Glutamatergic neuron (in vitro differentiated cells): Measurements from ENCODE around the gene METRN. TPM values are rescaled to one million over a fixed set of nuclear protein-coding genes. Genes with fewer than 3 reads are reported as not detected.

Source experiments
- DNase-seq: peaks from one replicate; pipeline ENCODE4 v3.0.0; 2022
- H3K27ac Mint-ChIP-seq: one replicate; pipeline ENCODE4 v1.8.0; 2020; ENCODE audit warnings: mild to moderate bottlenecking, mixed read lengths, inconsistent platforms; ENCODE audit not compliant: unreplicated experiment
- H3K27me3 Mint-ChIP-seq: one replicate; pipeline ENCODE4 v1.8.0; 2020; ENCODE audit warnings: mild to moderate bottlenecking, moderate library complexity, mixed read lengths, inconsistent platforms; ENCODE audit not compliant: unreplicated experiment
- H3K36me3 Mint-ChIP-seq: one replicate; pipeline ENCODE4 v1.8.0; 2020; ENCODE audit warnings: mild to moderate bottlenecking, mixed read lengths, inconsistent platforms; ENCODE audit not compliant: unreplicated experiment
- H3K4me1 Mint-ChIP-seq: one replicate; pipeline ENCODE4 v1.8.0; 2020; ENCODE audit warnings: mild to moderate bottlenecking, low read depth, mixed read lengths, inconsistent platforms; ENCODE audit not compliant: unreplicated experiment
- H3K4me3 Mint-ChIP-seq: one replicate; pipeline ENCODE4 v1.8.0; 2020; ENCODE audit warnings: mild to moderate bottlenecking, mixed read lengths, inconsistent platforms; ENCODE audit not compliant: unreplicated experiment
- H3K9me3 Mint-ChIP-seq: one replicate; pipeline ENCODE4 v1.8.0; 2020; ENCODE audit warnings: mild to moderate bottlenecking, moderate library complexity, mixed read lengths, inconsistent platforms; ENCODE audit not compliant: unreplicated experiment
- CTCF ChIP-seq: fragments of 200-600 bp; sonication (generic); IDR thresholded peaks from one replicate; pipeline ENCODE4 v1.5.0; 2021; ENCODE audit not compliant: partially characterized antibody, unreplicated experiment
- total RNA-seq: library from RNA; stranded (reverse); fragmentation: NEBNext Ultra II Directional; extraction: Animal tissue kit (Norgen Biotek cat#: 25700); gene quantifications from one replicate; pipeline ENCODE4 v1.2.1, GENCODE V29; 2021; ENCODE audit not compliant: unreplicated experiment

The METRN gene
- total RNA-seq, 1 donor from 2014 or later = 134 TPM

DNA sequence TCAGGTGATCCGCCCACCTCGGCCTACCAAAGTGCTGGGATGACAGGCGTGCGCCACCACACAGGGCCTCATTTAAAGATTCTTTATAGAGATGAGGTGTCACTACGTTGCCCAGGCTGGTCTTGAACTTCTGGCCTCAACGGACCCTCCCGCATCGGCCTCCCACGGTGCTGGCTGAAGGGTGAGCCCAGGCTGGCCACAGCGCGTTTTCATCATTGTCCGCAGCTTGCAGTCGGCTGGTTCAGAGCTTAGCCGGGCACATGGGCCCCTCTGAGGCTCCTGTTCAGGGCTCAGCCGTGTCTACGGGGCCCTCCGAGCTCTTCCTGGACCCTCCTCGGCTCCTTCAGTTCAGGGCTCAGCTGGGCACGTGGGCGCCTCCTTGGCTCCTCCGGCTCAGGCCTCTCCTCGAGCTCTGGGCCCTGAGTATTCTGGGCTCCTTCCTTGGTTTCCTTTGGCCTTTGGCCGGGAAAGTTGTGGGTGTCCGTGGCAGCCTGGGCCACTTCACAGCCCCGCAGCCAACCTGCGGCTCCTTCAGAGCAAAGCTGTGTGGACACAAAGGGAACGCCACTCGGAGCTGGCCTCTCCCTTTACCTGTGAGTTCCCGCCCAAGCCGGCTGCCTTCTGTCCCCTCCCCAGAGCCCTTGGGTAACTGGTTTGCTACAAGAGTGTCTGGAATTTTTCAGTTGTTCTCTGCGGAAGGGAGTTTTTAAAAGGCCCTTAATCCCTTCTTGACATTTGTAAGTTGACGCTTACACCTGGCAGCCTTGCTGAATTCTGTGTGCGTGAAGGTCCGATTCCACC lies 44.4 kb downstream of the METRN start:
- H3K4me3 Mint-ChIP-seq = no peak overlapping the region

DNA sequence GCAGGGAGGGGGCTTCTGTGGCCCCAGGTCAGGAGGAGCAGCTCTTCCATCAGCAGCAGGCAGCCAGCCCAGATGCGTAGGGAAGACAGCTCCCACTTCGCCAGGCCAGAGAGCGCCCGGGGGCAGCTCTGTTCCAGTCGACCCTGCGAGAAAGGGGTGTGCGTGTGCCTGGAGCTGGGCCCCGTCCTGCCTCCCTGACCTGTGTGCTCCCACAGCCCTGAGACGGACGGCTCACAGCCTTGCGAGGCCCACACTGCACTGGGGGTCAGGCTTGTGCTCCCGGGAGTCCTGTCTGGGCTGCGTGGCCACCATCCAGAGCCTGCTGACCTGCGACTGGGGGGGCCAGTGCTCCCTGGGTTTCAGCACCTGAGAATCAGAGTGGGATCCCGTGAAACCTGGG lies 45.1 kb downstream of the METRN start:
- H3K4me3 Mint-ChIP-seq = no peak overlapping the region
- no peak for TF ChIP-seq CTCF
- peaks cover 7% of the 10 kb centered on the region for H3K27me3 Mint-ChIP-seq
- H3K4me1 Mint-ChIP-seq = no peaks in the 10 kb centered on the region
- peaks cover 3% of the 10 kb centered on the region for H3K9me3 Mint-ChIP-seq
- no peak for DNase-seq
- no peak overlapping the region for H3K27ac Mint-ChIP-seq
- H3K36me3 Mint-ChIP-seq = peaks cover 5% of the 10 kb centered on the region

More for the DNA sequence above, 44.4 kb downstream of the METRN start:
- Mint-ChIP-seq H3K4me1 (no peaks in the 10 kb centered on the region), H3K9me3 (peaks cover 3% of the 10 kb centered on the region), H3K27ac (no peak overlapping the region), H3K36me3 (peaks cover 5% of the 10 kb centered on the region), H3K27me3 (peaks cover 7% of the 10 kb centered on the region)
- no peak for DNase-seq
- TF ChIP-seq CTCF = no peak

- no peak for TF ChIP-seq CTCF
- H3K4me1 Mint-ChIP-seq = no peaks in the 10 kb centered on the region
- no peak within 1 kb of the TSS for H3K27ac Mint-ChIP-seq
- DNase-seq = no peak
- peaks cover 5% of the 10 kb centered on the region for H3K36me3 Mint-ChIP-seq
- H3K27me3 Mint-ChIP-seq = peaks cover 7% of the 10 kb centered on the region
- H3K4me3 Mint-ChIP-seq = no peak within 1 kb of the TSS
- H3K9me3 Mint-ChIP-seq = peaks cover 3% of the 10 kb centered on the region
These were observed 45.8 kb downstream of the METRN start, which contains the start of gene MSLN for GRCh38 chr16:760545-761343. Gene MSLN, plus strand, starts transcription at chr16:760734. Its CDS starts 1,947 bp downstream, at chr16:762681.

GRCh38 chr16:761625-762513 lies 47.0 kb downstream of the METRN start:
- no peak for DNase-seq
- Mint-ChIP-seq H3K4me1 (no peaks in the 10 kb centered on the region), H3K27ac (no peak overlapping the region), H3K4me3 (no peak overlapping the region), H3K36me3 (no peaks in the 10 kb centered on the region), H3K27me3 (peaks cover 7% of the 10 kb centered on the region), H3K9me3 (no peaks in the 10 kb centered on the region)
- no peak for TF ChIP-seq CTCF
